ENCODE results near the gene NAGLU. TPM values are rescaled to one million over a fixed set of nuclear protein-coding genes. Genes with fewer than 3 reads are reported as not detected.
A peak's percentile ranks its signal among the peaks of the same experiment; 100 is the strongest.

Gene NAGLU
- total and polyA plus RNA-seq, 2 of the 13 experiments (the other 11 are each of a cell fraction or from before 2014, with no cell fraction given): 28.2 to 40.1 TPM

- TF ChIP-seq AFF4 (CRISPR knock-in tag; IDR thresholded peaks at IDR 0.05): peak; percentile 9; the same call in 1 of the 2 replicates
- TF ChIP-seq ZBTB8A (CRISPR knock-in tag; IDR thresholded peaks at IDR 0.05; ENCODE audit: borderline replicate concordance, low read depth): no peak
- peak; percentile 86; the same call in 1 of the 2 replicates for TF ChIP-seq FIP1L1 (IDR thresholded peaks at IDR 0.05; ENCODE audit: borderline replicate concordance, insufficient read depth, low read depth, low read length)
- 0 out of 2 replicates have a peak, but pooled peaks have one; percentile 16 for TF ChIP-seq ZFYVE20 (CRISPR knock-in tag; IDR thresholded peaks at IDR 0.05; ENCODE audit: borderline replicate concordance, low read depth)
- no peak for TF ChIP-seq KDM5A (IDR thresholded peaks at IDR 0.05; ENCODE audit: borderline replicate concordance, low read length)
- TF ChIP-seq REXO4 (CRISPR knock-in tag; IDR thresholded peaks at IDR 0.05; ENCODE audit: borderline replicate concordance): 0 out of 2 replicates have a peak, but pooled peaks have one; percentile 45
- TF ChIP-seq XBP1 (CRISPR knock-in tag; IDR thresholded peaks at IDR 0.05): no peak
- TF ChIP-seq, protein P1, sequence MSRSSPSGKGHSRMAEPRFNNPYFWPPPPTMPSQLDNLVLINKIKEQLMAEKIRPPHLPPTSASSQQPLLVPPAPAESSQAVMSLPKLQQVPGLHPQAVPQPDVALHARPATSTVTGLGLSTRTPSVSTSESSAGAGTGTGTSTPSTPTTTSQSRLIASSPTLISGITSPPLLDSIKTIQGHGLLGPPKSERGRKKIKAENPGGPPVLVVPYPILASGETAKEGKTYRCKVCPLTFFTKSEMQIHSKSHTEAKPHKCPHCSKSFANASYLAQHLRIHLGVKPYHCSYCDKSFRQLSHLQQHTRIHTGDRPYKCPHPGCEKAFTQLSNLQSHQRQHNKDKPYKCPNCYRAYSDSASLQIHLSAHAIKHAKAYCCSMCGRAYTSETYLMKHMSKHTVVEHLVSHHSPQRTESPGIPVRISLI (CRISPR knock-in tag; IDR thresholded peaks at IDR 0.05; ENCODE audit: borderline replicate concordance): no peak
- no peak for TF ChIP-seq TEAD3 (CRISPR knock-in tag; optimal IDR thresholded peaks at IDR 0.05; ENCODE audit: borderline replicate concordance)
- TF ChIP-seq, protein P2, sequence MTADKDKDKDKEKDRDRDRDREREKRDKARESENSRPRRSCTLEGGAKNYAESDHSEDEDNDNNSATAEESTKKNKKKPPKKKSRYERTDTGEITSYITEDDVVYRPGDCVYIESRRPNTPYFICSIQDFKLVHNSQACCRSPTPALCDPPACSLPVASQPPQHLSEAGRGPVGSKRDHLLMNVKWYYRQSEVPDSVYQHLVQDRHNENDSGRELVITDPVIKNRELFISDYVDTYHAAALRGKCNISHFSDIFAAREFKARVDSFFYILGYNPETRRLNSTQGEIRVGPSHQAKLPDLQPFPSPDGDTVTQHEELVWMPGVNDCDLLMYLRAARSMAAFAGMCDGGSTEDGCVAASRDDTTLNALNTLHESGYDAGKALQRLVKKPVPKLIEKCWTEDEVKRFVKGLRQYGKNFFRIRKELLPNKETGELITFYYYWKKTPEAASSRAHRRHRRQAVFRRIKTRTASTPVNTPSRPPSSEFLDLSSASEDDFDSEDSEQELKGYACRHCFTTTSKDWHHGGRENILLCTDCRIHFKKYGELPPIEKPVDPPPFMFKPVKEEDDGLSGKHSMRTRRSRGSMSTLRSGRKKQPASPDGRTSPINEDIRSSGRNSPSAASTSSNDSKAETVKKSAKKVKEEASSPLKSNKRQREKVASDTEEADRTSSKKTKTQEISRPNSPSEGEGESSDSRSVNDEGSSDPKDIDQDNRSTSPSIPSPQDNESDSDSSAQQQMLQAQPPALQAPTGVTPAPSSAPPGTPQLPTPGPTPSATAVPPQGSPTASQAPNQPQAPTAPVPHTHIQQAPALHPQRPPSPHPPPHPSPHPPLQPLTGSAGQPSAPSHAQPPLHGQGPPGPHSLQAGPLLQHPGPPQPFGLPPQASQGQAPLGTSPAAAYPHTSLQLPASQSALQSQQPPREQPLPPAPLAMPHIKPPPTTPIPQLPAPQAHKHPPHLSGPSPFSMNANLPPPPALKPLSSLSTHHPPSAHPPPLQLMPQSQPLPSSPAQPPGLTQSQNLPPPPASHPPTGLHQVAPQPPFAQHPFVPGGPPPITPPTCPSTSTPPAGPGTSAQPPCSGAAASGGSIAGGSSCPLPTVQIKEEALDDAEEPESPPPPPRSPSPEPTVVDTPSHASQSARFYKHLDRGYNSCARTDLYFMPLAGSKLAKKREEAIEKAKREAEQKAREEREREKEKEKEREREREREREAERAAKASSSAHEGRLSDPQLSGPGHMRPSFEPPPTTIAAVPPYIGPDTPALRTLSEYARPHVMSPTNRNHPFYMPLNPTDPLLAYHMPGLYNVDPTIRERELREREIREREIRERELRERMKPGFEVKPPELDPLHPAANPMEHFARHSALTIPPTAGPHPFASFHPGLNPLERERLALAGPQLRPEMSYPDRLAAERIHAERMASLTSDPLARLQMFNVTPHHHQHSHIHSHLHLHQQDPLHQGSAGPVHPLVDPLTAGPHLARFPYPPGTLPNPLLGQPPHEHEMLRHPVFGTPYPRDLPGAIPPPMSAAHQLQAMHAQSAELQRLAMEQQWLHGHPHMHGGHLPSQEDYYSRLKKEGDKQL (CRISPR knock-in tag; IDR thresholded peaks at IDR 0.05; ENCODE audit: low read depth): no peak
- peak; percentile 15; the same call in 1 of the 2 replicates for TF ChIP-seq ZNF670 (CRISPR knock-in tag; IDR thresholded peaks at IDR 0.05; ENCODE audit: borderline replicate concordance)
- no peak for TF ChIP-seq EHMT2 (IDR thresholded peaks at IDR 0.05; ENCODE audit: borderline replicate concordance, low read depth, low read length)
- TF ChIP-seq SPEN (CRISPR knock-in tag; IDR thresholded peaks at IDR 0.05; ENCODE audit: low read depth): no peak
- TF ChIP-seq ZNF549 (CRISPR knock-in tag; IDR thresholded peaks at IDR 0.05): no peak
- TF ChIP-seq, protein P3, sequence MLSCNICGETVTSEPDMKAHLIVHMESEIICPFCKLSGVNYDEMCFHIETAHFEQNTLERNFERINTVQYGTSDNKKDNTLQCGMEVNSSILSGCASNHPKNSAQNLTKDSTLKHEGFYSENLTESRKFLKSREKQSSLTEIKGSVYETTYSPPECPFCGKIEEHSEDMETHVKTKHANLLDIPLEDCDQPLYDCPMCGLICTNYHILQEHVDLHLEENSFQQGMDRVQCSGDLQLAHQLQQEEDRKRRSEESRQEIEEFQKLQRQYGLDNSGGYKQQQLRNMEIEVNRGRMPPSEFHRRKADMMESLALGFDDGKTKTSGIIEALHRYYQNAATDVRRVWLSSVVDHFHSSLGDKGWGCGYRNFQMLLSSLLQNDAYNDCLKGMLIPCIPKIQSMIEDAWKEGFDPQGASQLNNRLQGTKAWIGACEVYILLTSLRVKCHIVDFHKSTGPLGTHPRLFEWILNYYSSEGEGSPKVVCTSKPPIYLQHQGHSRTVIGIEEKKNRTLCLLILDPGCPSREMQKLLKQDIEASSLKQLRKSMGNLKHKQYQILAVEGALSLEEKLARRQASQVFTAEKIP (CRISPR knock-in tag; IDR thresholded peaks at IDR 0.05; ENCODE audit: borderline replicate concordance): no peak
Measured at GRCh38 chr17:42566215-42566882, 30.3 kb downstream of the NAGLU start (continued).

All from HepG2 (cell line).